GM18868 (cell line): Measurements from ENCODE around the gene CTSD.

Source experiments
- ATAC-seq: cut with Tn5 transposase; IDR thresholded peaks from one replicate; pipeline ENCODE4 v1.9.1; 2021; ENCODE audit warnings: mild to moderate bottlenecking, moderate library complexity; ENCODE audit not compliant: unreplicated experiment

The CTSD gene

GRCh38 chr11:1746511-1746931 lies 17.2 kb downstream of the CTSD start:
- ATAC-seq, result no peak

- ATAC-seq, result no peak
Observed at GRCh38 chr11:1745701-1746320, 17.9 kb downstream of the CTSD start.

- ATAC-seq, result no peak
Observed at GRCh38 chr11:1744891-1745700, 18.6 kb downstream of the CTSD start.

- ATAC-seq, result no peak
Observed at GRCh38 chr11:1744137-1744886, 19.4 kb downstream of the CTSD start.

GRCh38 chr11:1743585-1744136 lies 20.1 kb downstream of the CTSD start:
- no peak for ATAC-seq

GRCh38 chr11:1742869-1743584 lies 20.7 kb downstream of the CTSD start:
- ATAC-seq, result no peak

GRCh38 chr11:1742371-1742770 lies 21.4 kb downstream of the CTSD start:
- no peak for ATAC-seq

- ATAC-seq, result no peak
Observed at GRCh38 chr11:1741741-1742140, 22.0 kb downstream of the CTSD start.

- ATAC-seq, result no peak
Observed at GRCh38 chr11:1740786-1741530, 22.8 kb downstream of the CTSD start.

- ATAC-seq, result no peak
Observed at GRCh38 chr11:1739576-1739975, 24.2 kb downstream of the CTSD start.

- ATAC-seq, result no peak
Observed at GRCh38 chr11:1738380-1738779, 25.3 kb downstream of the CTSD start.

- ATAC-seq, result no peak
Observed at GRCh38 chr11:1737080-1737757, 26.5 kb downstream of the CTSD start.

- no peak for ATAC-seq
Observed at GRCh38 chr11:1736447-1736992, 27.2 kb downstream of the CTSD start.

GRCh38 chr11:1735271-1735670 lies 28.5 kb downstream of the CTSD start:
- ATAC-seq, result no peak

GRCh38 chr11:1734641-1735081 lies 29.1 kb downstream of the CTSD start:
- no peak for ATAC-seq

GRCh38 chr11:1733716-1734640 lies 29.7 kb downstream of the CTSD start:
- no peak for ATAC-seq

GRCh38 chr11:1733009-1733715 lies 30.6 kb downstream of the CTSD start:
- ATAC-seq, result no peak
